Fibroblast of gingiva (primary cell): ENCODE results near the gene EMID1.
"Not testable (repeated sequence)": the region's sequence is repeated elsewhere in the genome, so short reads cannot be mapped to it uniquely, and the experiment has no call there.

Experiments used
- DNase-seq: peaks from one replicate; pipeline ENCODE4 v3.0.0-alpha.2; 2011; ENCODE audit warnings: low read depth

The EMID1 gene

DNA sequence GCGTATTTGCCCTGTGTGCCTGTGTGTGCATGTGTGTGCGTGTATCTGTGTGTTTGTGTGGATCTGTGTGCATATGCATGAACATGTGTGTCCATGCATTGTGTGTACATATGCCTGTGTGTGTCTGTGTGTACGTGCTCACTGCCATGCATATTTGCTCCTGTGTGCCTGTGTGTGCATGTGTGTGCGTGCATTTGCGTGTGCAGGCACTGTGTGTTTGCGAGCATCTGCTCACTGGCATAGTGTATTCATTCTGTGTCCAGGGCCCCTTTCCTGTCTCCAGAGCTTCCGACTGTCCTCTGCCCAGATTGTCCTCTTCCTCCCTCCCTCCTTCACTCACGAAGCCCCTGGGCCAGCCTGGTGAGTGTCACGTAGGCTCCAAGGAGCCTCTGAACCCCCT is 5.8 kb downstream of the EMID1 start:
- DNase-seq: no peak

DNA sequence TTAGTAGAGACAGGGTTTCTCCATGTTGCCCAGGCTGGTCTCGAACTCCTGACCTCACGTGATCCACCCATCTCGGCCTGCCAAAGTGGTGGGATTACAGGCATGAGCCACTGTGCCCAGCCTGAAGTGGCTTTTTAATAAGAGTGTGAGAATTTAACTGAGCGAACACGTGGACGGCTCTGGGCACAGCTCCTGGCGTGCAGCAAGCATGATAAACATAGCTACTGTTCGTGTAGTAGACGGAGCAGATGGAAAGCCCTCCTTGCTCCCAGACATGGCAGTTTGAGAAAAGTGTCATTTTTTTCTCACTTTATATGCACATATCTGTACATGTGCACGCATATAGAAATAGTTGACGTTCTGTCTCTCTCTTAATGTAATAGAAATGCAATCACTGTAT is 7.0 kb downstream of the EMID1 start:
- no peak for DNase-seq

DNA sequence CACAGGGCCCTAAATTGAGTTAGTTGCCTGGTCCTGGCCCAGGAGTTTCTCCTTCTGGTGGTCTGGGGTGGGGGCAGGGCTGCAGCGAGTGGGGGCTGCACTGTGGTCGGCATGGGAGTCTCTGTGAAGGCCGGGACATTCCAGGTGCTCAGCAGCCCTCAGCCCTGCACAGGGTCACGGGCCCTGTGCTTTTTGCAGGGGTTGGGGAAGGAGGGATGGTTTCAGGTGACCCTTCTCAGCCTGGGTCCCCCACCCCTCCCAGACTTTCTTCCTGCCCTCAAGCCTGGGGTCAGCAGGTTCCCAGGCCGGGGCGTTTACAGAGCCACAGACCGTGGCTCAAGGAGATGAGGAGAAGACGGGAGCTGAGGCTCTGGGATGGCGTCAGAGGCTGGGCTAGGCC is 7.8 kb downstream of the EMID1 start:
- no peak for DNase-seq

DNA sequence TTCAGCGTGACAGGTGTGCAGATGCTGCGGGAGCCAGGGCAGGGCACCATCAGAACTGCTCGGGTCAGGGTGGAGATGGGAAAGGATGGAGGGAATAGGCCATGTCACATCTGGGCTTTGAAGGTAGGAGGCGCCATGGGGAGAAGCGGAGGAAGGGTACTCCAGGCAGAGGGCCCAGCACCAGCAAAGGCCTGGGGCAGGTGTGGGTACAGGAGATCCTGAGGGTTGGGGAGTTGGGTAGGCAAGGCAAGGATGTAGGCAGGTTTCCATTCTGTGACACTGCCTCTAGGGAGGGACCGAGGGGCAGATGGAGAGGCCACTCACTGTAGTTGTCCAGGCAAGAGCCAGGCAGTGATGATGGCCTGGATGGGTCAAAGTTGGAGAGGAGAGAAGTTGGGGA is 8.5 kb downstream of the EMID1 start:
- DNase-seq: no peak

DNA sequence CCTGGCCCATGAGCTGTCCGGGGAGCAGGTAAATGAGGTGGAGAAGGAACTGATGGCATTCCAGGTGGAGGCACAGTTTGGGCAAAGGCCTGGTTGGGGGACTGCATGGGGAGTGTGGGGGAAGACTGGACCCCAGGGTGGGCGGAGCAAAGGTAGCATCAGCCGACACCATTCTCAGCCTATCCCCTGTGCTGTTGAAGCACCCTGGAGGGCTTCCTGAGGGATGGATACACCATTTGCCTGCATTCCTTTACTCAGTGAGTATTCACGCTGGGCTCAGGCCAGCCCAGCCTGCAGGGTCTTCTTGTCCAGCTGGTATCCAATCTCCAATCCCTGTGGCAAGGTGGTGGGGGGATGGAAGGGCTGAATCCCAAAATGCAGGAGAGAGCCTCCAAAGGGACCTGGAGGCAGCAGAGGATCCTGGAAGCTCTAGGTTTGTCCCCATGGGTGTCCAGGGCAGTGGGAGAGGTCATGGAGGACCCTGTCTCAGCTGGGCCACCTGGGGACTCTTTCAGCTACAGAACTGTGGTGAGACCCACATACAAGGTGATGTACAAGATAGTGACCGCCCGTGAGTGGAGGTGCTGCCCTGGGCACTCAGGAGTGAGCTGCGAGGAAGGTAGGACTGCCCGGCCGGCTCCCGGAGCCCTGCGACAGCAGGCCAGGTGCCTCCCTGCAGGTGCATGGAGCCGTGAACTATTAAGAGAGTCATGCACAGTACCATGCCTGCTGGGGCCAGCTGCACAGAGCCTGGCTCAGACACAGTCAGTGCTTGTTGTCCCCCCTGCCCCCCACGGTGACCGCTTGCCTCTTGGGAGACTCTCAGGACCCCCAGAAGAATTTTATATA is 9.5 kb downstream of the EMID1 start:
- DNase-seq: no peak

- DNase-seq: no peak
Observed at GRCh38 chr22:29216011-29216872, 10.5 kb downstream of the EMID1 start.

GRCh38 chr22:29216873-29217666 is 11.4 kb downstream of the EMID1 start:
- peak; percentile 84 for DNase-seq

DNA sequence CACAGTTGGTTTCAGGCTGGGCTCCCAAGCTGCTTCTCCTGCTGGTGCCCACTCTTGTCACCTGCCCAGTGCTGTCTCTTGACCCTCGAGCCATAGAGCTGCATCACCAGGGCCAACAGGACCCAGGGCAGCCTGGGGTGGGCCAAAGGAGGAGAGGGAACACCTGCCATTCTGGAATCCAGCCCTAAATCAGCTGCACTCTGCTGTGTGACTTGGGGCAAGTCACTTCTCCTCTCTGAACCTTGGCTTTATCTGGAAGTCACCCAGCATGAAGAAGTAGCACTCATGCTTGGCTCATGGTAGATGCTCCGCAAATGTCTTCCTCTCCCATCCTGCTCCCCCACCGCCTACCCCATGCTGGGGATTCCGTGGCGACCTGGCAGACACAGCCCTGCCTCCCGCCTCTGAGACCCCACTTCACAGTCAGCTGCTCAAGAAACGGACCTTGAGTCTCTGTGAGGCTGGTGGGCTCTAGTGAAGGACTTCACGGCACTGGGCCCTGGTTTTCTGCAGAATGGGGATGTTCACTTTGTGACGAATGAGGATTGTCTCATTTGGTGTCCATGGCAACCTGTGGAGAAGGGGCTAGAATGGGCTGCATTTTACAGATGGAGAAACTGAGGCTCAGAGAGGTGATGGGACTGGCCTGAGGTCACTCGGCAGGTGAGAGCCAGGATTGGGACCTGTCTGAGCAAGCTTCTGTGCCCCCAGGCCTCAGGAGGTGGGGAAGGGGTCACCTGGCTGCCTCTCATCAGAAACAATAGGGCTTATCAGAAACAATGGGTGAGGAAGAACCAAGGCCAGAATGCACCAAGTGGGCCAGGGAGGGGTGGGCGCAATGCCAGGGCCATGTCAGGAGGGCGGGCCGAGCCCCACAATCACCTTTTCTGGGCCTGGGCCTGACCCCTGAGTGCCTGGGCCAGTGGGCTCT is 12.4 kb downstream of the EMID1 start:
- DNase-seq: no peak

- no peak for DNase-seq
Observed at GRCh38 chr22:29218758-29219408, 13.2 kb downstream of the EMID1 start.

GRCh38 chr22:29219409-29219782 is 13.7 kb downstream of the EMID1 start:
- DNase-seq: not testable (repeated sequence)

DNA sequence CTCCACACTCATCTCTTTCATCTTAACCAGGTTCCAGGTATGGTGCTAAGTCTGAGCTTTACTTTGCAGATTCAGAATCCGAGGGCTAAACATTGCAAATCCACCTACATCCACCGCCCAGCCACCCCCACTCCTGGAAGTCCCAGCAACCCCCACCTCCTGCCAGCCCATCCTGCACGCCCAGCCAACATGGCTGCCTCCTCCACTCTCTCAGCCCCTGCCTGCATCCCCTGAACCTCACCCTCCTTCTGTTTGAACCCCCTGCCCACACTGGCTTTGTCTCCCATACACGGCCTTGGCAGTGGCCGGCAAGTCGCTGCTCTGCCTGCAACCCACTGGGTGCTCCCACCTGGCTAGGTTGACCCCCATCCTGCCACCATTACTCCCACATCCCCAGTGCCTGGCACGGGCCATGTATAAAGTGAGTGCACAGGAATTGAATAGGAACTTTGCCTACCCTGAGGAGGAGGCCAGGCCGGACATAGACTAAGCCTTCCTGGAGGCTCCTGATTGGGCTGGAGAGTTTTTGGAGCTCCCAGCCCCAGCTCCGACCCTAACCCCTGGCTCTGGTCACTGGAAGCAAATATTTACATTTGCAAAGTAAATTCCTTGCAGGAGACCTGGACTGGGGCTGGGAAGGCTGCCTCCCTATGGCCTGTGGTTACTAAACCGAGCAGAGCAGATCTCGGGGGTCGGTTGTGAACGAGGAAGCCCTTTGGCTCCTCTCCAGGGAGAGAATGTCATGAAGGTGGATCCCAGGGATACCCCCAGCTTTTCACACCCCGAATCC is 14.4 kb downstream of the EMID1 start:
- DNase-seq: no peak

- no peak for DNase-seq
Observed at GRCh38 chr22:29224121-29224858, 18.6 kb downstream of the EMID1 start.

DNA sequence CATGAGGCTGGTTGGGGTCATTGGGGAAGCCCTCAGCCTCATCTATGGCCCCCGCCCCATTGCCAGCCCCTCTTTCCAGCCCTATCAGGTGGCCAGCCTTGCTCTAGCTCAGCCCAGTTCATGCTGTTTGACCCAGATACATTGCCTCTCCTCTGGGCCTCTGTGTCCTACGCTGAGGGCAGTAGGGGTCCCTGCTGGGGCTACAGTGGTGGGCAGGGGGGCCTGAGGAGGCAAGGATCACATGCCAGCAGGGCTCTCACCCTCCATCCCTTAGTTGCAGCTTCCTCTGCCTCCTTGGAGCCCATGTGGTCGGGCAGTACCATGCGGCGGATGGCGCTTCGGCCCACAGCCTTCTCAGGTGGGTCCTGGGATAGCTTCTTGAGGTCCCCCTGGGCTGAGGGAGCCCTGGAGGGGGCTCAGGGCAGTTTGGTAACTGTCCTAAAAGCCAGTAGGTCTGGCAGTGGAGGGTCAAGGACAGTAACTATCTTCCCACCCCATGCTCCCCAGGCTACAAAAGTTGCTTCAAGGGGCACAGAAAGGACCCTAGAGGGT is 19.2 kb downstream of the EMID1 start:
- no peak for DNase-seq

DNA sequence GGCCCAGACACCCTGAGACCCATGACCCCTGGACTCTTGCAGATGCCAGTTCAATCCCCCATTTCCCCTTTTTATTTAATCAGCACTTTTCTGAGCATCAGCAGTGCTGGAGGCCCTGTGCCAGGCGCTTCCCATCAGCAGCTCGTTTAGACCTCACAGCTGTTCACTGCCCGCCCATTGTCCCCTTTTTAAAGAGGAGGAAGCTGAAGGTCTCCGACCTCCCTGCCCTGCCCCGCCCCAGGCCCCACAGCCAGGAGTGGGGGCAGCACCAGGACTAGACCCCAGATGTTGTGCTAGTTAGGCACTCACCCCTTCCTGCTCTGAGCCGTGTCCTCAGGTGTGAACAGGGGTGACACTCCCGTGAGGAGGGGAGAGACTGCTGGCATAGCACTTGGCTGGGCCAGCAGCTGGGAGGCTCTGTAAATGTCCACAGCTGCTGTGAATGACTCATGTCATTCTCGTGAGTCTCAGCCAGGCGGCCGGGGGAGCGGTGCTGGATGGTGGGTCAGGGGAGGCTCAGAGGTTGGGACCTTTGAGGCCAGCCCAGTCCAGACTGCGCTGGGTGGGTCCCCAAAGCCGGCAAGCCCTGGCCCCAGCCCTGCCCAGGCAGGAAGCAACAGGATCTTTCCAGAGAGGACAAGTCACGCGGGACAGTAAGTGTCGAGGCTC is 19.9 kb downstream of the EMID1 start:
- no peak for DNase-seq

GRCh38 chr22:29226351-29226981 is 20.8 kb downstream of the EMID1 start:
- no peak for DNase-seq

- no peak for DNase-seq
Observed at GRCh38 chr22:29230972-29231875, 25.5 kb downstream of the EMID1 start.
